OCI-LY1 (cell line): ENCODE data around the gene SEMA5A.

Experiments used
- H2AFZ ChIP-seq: fragments of 200-600 bp; sonication (generic), shearing (Covaris generic); 2 replicates; pipeline ENCODE4 v1.6.0; 2014; ENCODE audit warnings: antibody characterized with exemption, mild to moderate bottlenecking, low read length
- H3F3A ChIP-seq: fragments of 200-600 bp; sonication (generic), shearing (Covaris generic); 2 replicates; pipeline ENCODE4 v1.6.0; 2014; ENCODE audit warnings: mild to moderate bottlenecking, antibody characterized with exemption, low read length, moderate library complexity; ENCODE audit not compliant: insufficient read depth
- H3K27ac ChIP-seq: fragments of 200-600 bp; sonication (generic); 2 replicates; pipeline ENCODE4 v1.5.1; 2014; ENCODE audit warnings: low read length, mixed run types, mild to moderate bottlenecking, low read depth; ENCODE audit not compliant: poor library complexity, severe bottlenecking
- H3K27me3 ChIP-seq: fragments of 200-600 bp; sonication (generic); 2 replicates; pipeline ENCODE4 v1.6.0; 2014; ENCODE audit warnings: antibody characterized with exemption, mild to moderate bottlenecking, low read length, moderate library complexity; ENCODE audit not compliant: insufficient read depth
- H3K36me3 ChIP-seq: fragments of 200-600 bp; sonication (generic); 2 replicates; pipeline ENCODE4 v1.6.1; 2014; ENCODE audit warnings: mild to moderate bottlenecking, antibody characterized with exemption, low read length, moderate library complexity, mixed read lengths; ENCODE audit not compliant: insufficient read depth
- H3K4me1 ChIP-seq: fragments of 200-600 bp; sonication (generic); 2 replicates; pipeline ENCODE4 v1.5.1; 2014; ENCODE audit warnings: mild to moderate bottlenecking, low read length, moderate library complexity; ENCODE audit not compliant: insufficient read depth, severe bottlenecking
- H3K4me2 ChIP-seq: fragments of 200-600 bp; sonication (generic), shearing (Covaris generic); 2 replicates; pipeline ENCODE4 v1.6.1; 2014; ENCODE audit warnings: low read length
- H3K4me3 ChIP-seq: fragments of 200-600 bp; sonication (generic); 2 replicates; pipeline ENCODE4 v1.5.1; 2014; ENCODE audit warnings: low read length, low read depth, mild to moderate bottlenecking, mixed read lengths; ENCODE audit not compliant: poor library complexity, severe bottlenecking
- H3K79me2 ChIP-seq: fragments of 200-600 bp; shearing (Covaris generic); 2 replicates; pipeline ENCODE4 v1.6.1; 2016; ENCODE audit warnings: mixed run types, low read length, mixed read lengths; ENCODE audit not compliant: insufficient read depth
- H3K9ac ChIP-seq: fragments of 200-600 bp; sonication (generic), shearing (Covaris generic); 2 replicates; pipeline ENCODE4 v1.6.1; 2014; ENCODE audit warnings: mild to moderate bottlenecking, low read length, mixed read lengths
- H3K9me2 ChIP-seq: fragments of 200-600 bp; sonication (generic), shearing (Covaris generic); 2 replicates; pipeline ENCODE4 v1.6.1; 2014; ENCODE audit warnings: low read depth, mild to moderate bottlenecking, low read length, mixed read lengths
- H3K9me3 ChIP-seq: fragments of 200-600 bp; shearing (Covaris generic); 2 replicates; pipeline ENCODE4 v1.6.1; 2014; ENCODE audit warnings: low read length, mixed read lengths
- H4K20me1 ChIP-seq: fragments of 200-600 bp; sonication (generic), shearing (Covaris generic); 2 replicates; pipeline ENCODE4 v1.6.0; 2016; ENCODE audit warnings: mild to moderate bottlenecking, low read length; ENCODE audit not compliant: insufficient read depth
- CTCF ChIP-seq: fragments of 200-600 bp; sonication (generic), shearing (Covaris generic); IDR thresholded peaks from 2 replicates; pipeline ENCODE4 v1.5.1; 2017; ENCODE audit warnings: mild to moderate bottlenecking, antibody characterized with exemption, low read length, moderate library complexity, mixed read lengths
- EZH2 ChIP-seq: fragments of 200-600 bp; sonication (generic), shearing (Covaris generic); IDR thresholded peaks from 2 replicates; pipeline ENCODE4 v1.8.0; 2017; ENCODE audit warnings: borderline replicate concordance, mixed run types, mild to moderate bottlenecking, antibody characterized with exemption, low read length, moderate library complexity, mixed read lengths

The SEMA5A gene

GRCh38 chr5:9462109-9462508 lies 83.8 kb downstream of the SEMA5A start:
- H2AFZ ChIP-seq: no peak overlapping the region
- TF ChIP-seq CTCF (no peak), EZH2 (no peak)
- H3K36me3 ChIP-seq: no peaks in the 10 kb centered on the region
- H3K27ac ChIP-seq: no peak overlapping the region
- no peak overlapping the region for H3K4me2 ChIP-seq
- no peaks in the 10 kb centered on the region for H3F3A ChIP-seq
- H3K9me3 ChIP-seq: no peaks in the 10 kb centered on the region
- no peaks in the 10 kb centered on the region for H4K20me1 ChIP-seq
- H3K79me2 ChIP-seq: no peaks in the 10 kb centered on the region
- no peak overlapping the region for H3K9ac ChIP-seq
- H3K4me1 ChIP-seq: no peaks in the 10 kb centered on the region
- H3K4me3 ChIP-seq: no peak overlapping the region
- no peaks in the 10 kb centered on the region for H3K27me3 ChIP-seq
- no peaks in the 10 kb centered on the region for H3K9me2 ChIP-seq

GRCh38 chr5:9460885-9461645 lies 84.8 kb downstream of the SEMA5A start:
- H3K9me2 ChIP-seq: no peaks in the 10 kb centered on the region
- no peaks in the 10 kb centered on the region for H3K9me3 ChIP-seq
- H3K27me3 ChIP-seq: no peaks in the 10 kb centered on the region
- H2AFZ ChIP-seq: no peak overlapping the region
- no peaks in the 10 kb centered on the region for H3K36me3 ChIP-seq
- no peaks in the 10 kb centered on the region for H3K4me1 ChIP-seq
- no peak overlapping the region for H3K27ac ChIP-seq
- no peak overlapping the region for H3K9ac ChIP-seq
- no peak overlapping the region for H3K4me2 ChIP-seq
- no peak overlapping the region for H3K4me3 ChIP-seq
- H3K79me2 ChIP-seq: no peaks in the 10 kb centered on the region
- H3F3A ChIP-seq: no peaks in the 10 kb centered on the region
- H4K20me1 ChIP-seq: no peaks in the 10 kb centered on the region
- TF ChIP-seq EZH2 (no peak), CTCF (no peak)

- Histone ChIP-seq H3K9ac (no peak overlapping the region), H3K4me3 (no peak overlapping the region), H3K4me1 (no peaks in the 10 kb centered on the region), H3K4me2 (no peak overlapping the region), H3K79me2 (no peaks in the 10 kb centered on the region), H4K20me1 (no peaks in the 10 kb centered on the region), H3K27ac (no peak overlapping the region), H3K9me3 (no peaks in the 10 kb centered on the region), H3K27me3 (no peaks in the 10 kb centered on the region), H2AFZ (no peak overlapping the region), H3K36me3 (no peaks in the 10 kb centered on the region), H3K9me2 (no peaks in the 10 kb centered on the region), H3F3A (no peaks in the 10 kb centered on the region)
- TF ChIP-seq EZH2: no peak
- TF ChIP-seq CTCF: no peak
These were observed 89.3 kb downstream of the SEMA5A start for GRCh38 chr5:9456435-9457042.
